HG03575 (cell line): Measurements from ENCODE around the gene MPDZ.

Experiments
- ATAC-seq: cut with Tn5 transposase; IDR thresholded peaks from one replicate; pipeline ENCODE4 v1.9.1; 2021; ENCODE audit not compliant: unreplicated experiment, insufficient number of reproducible peaks, low FRiP score; ENCODE audit errors: extremely low read depth

MPDZ gene, protein sequence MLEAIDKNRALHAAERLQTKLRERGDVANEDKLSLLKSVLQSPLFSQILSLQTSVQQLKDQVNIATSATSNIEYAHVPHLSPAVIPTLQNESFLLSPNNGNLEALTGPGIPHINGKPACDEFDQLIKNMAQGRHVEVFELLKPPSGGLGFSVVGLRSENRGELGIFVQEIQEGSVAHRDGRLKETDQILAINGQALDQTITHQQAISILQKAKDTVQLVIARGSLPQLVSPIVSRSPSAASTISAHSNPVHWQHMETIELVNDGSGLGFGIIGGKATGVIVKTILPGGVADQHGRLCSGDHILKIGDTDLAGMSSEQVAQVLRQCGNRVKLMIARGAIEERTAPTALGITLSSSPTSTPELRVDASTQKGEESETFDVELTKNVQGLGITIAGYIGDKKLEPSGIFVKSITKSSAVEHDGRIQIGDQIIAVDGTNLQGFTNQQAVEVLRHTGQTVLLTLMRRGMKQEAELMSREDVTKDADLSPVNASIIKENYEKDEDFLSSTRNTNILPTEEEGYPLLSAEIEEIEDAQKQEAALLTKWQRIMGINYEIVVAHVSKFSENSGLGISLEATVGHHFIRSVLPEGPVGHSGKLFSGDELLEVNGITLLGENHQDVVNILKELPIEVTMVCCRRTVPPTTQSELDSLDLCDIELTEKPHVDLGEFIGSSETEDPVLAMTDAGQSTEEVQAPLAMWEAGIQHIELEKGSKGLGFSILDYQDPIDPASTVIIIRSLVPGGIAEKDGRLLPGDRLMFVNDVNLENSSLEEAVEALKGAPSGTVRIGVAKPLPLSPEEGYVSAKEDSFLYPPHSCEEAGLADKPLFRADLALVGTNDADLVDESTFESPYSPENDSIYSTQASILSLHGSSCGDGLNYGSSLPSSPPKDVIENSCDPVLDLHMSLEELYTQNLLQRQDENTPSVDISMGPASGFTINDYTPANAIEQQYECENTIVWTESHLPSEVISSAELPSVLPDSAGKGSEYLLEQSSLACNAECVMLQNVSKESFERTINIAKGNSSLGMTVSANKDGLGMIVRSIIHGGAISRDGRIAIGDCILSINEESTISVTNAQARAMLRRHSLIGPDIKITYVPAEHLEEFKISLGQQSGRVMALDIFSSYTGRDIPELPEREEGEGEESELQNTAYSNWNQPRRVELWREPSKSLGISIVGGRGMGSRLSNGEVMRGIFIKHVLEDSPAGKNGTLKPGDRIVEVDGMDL (N-terminal part only)

DNA sequence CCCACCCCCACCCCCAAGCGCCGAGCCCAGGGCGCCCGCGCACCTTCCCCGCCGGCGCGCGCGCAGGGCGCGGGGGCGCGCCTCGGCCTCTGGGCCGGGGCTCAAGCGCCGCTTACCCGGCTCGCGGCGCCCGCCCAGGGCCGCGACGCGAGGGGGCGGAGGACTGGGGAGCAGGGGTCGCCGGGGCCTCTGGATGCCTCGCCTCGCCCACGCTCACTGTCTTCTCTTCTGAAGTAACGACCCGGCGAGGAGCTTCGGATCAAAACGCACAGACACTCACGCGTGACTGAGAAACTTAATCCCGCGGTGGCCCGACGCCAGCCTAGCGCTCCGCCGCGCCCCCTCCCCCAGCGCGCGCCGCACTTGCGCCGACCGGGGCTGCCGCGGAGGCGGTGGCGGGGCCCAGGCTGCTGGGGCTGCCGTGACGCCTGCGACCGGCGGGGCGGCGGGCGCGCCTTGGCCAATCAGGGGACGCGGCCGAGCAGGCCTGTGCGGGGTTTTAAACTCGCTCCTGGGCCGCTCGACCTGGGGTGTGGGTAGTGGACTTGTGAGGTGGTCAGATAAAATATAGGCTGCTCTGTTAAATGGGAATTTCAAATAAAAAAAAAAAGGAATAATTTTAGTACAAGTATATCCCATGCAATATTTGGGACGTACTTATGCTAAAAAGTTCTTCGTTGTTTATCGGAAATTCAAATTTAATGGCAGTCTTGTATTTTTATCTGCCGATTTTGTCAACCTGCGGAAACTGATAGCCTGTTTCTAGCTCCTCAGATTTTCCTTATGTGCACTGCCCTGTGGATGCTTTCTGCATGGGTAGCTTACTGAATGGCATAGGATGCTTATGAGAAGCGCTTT is at the start of gene MPDZ:
Gene MPDZ (minus strand): TSS at position 409 of the 858 bp plus-strand sequence. CDS start 29,377 bp downstream, outside the sequence.
- ATAC-seq = no peak

DNA sequence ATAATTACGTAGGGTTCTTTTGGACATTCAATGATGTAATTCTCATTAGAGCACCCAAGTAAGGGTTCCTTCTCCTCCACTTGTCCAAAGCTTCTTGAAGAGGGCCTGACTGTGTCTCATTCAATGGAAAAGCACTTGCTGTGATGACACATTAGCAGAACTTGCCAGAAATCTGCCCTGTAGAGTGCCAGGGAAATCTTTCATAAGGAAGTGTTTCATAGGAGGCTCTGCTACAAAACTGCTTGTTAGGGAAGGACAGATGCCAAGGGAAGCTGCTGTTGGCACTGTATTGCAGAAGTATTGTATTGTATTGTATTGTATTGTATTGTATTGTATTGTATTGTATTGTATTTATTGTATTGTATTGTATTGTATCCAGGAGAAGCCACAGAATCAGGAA is 45.5 kb upstream of the MPDZ start:
- no peak for ATAC-seq

DNA sequence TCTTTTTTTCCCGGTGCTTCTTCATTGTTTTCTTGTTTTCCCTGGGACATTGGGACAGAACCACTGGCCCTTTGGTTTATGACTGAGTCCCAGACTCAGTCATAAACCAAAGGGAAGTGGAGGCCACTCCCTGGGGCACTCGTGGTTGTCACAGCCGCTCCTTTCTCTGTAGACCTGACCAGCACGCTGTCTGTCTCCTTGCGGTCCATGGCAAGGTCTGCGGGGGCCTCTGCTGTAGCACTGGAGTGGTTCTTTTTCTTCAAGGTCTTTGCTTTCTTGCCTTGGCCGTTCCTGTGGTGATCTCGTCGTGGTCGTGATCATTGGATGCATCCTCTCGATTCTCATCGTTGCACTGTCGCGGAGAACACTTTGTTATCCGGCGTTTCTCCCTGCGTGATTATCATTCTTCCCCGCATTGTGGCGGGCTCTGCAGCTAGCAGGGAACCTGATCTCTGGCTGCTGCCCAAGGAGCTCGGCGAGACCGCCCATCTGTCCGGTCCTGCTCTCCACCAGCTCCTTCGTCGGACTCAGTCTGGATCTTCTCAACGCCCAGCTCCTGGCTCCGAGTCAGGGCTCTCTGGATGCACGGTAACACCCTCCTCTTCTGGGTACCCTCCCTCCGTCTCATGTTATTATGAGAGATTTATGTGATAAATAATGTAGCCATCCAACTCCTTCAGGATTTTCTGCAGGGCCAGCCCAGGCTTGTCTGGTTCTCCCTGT is 43.5 kb upstream of the MPDZ start:
- ATAC-seq = no peak

DNA sequence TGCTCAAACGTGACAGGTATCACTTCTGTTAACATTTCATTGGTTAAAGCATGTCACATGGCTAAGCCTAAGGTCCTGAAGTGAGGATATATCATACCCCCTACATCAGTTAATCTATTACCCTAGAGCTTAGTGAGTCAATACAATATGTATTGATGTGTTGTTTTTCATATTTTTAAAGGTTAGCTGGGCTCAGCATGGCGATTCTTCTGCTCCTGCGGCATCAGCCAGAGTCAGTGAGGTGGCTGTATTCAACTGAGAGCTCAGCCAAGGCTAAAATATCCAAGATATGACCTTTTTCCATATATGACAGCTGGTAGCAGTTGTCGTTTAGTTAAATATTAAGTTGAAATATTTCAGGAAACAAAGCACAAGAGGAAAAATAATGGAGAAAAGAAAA is 38.5 kb upstream of the MPDZ start:
- no peak for ATAC-seq

DNA sequence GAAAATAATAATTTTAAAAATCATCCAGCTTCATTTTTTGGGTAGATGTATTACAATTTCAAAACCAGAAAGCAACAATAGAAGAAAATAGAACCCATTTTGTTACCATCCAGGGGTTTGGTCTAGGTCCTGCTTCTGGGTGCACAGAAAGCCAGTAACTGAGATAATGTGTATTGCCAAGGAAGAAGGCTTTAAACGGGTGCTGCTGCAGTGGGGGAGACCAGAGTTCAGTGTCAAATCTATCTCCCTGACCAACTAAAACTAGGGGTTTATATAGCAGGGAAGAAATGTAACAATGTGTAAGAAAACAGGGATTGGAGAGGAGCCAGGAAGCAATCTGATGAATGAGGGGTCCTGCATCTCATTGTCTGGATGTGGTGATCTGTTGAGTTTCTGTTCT is 17.5 kb upstream of the MPDZ start:
- no peak for ATAC-seq

DNA sequence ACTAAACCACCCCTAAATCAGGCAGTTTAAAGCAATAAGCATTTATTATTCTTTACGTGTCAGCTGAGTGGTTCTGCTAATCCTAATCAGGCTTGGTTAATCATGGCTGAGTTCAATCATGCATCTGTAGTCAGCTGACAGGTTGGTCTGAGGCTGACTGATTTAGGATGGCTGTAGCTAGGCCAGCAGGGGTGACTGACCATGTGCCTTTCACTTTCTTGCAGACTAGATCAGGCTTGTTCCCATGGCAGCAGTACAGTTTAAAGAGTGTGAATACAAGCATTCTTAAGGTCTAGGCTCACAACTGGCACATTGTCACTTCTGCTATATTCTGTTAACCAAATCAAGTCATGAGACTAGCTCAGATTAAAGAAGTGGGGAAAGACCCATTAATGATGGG is 16.1 kb upstream of the MPDZ start:
- no peak for ATAC-seq

DNA sequence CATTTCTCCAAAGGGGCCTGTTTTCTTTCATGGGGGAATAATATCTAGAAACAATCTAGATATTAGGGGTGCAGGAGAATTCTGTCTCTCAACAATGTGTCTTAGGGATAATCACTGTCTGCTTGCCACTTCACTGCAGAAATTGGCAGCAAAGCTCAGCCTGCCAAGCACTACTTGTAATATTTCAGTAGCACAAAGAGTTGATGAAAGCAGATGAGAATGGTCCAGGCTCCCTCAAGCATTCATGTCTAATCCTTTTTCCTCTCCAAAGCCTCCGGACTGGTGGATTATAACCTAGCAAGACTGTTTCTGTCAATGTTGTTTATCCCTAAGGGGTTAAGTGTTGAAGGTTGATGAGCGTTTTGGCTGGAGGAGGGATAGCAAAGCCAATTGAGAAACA is 13.3 kb upstream of the MPDZ start:
- ATAC-seq = no peak

DNA sequence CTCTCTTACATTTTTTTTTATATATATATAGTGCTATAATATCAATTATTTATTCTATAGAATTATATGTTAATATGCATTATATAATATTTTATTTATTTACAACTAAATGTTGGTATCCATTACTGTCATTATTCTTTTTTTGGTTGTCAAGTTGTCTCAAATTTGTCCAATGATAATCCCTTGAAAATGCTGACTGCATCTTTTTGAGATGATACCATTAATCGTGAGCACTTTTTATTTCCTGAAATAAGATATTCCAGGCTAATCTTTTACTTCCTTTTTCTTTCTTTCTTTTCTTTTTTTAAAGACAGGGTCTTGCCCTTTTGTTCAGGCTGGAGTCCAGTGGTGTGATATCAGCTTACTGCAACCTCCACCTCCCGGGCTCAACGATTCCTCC is 12.7 kb upstream of the MPDZ start:
- ATAC-seq = no peak

DNA sequence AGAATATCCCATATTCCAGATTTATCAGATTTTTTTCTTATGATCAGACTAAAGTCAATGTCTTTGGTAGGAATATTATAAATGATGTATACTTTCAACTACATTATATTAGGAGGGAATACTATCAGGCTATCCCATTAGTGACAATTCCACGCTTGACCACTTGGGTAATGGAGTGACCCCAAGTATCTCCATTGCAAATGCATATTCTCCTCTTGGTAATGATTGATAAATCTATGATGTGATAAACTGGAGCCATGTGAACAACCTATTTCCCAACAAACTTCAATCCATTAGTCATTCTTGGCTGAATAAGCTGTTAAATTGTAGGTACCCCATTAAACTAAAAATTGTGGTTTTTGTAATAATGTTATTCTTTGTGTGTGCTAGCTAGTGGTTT is 12.2 kb upstream of the MPDZ start:
- ATAC-seq = no peak

DNA sequence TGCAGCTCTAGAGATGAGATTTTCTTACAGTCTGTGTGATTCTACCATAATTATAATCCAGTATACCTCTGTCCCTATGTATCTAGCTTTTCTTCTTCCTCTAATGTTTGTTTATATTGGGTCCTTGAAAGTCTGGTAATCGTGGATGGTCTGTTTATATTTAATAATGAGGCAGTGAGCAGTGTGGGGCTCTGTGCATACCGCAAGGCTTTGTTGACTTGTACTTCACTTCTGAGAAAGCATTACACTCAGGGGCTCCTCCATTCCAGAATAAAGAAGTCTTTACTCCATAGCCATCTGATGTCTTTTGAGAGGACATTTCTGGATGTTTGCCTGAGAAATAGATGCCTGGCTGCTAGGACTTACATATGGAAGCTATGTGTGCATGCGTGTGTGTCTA is 4.5 kb upstream of the MPDZ start:
- ATAC-seq = no peak

DNA sequence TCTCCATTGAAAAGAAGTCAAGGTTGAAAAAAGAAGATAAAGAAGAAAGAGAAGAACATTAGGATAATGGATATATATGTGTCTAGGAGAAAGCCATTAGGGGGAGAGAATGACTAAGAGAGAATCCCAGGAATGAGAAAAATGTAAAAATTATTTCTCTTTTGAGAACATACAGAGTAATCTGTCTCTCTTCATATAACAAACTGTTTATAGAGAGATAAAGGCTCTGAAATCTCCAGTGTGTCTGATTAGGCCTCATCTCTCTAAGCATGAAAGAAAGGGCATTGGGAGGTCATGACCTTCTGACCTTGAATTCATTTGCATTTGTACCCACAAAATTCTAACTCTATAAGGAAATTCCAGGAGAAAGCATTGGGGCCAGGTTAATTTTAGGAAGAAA is 3.5 kb upstream of the MPDZ start:
- ATAC-seq = no peak

DNA sequence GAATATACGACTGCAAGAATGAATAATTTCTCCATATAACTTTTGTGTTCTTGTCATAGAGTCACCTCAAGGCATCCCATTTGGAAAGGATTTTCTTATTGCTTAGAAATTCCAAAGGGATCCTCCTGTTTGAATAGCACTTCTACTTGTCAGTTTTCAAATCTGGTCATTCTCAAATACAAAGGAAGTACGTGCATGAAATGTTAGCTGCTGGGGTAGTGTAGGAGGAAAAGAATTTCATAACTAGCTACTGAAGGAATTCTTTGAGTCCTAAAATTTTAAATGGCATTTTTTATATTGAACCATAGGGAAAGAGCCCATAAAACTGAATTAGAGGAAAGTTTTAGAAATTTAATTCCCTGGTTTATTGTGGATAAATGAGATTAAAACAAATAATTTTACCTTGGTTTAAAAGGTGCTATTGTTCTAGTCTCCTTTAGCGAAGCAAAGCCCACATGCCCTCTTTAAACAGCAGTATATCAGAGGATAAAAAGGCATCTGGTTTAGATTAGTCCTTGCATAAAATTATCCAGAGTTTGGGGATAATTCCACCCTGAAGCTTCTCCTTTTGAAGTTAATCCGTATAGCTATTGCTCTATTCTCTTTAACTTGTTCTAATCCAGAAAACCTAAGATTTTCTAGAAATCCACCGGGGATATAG is 2.0 kb upstream of the MPDZ start:
- ATAC-seq = no peak

DNA sequence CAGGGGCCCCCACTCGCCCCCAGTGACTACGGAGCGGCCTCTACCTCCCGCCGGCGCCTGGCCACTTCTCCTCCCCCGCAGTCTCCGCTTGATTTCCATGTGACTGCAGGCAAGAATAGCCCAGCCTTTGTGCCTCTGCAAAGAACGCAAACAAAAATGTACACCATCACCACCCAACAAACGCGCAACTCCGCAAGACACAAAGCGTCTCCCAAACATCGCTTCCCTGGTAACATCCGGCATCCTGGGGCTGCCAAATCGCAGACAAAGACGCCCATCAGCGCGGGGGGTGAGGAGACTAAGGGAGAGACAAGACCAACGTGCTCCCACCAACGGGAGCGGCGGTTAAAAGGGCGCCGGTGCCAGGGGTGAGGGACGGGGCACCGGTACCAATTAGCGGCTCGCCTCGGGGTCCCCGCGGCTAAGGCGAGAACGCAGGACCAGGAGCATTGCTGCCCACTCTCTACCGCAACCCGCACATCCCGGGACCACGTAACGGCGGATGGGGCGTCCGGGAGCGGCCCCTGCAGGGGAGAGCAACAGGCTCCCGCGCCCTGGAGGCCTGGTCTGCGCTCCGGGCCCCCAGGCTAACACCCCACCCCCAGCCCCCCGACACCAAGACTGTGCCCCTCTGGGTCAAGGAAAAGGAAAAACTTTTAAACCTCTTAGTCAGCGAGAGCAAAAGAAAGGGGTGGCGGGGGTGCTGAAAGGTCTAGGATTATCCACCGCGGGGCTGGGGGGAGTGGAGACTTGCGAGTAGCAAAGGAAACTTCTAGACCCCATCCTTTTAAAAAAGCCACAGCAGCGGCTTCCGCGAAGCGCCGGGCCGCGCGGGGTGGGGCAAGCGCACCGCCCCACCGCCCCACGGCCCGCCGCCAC is 885 bp downstream of the MPDZ start:
- ATAC-seq = no peak

DNA sequence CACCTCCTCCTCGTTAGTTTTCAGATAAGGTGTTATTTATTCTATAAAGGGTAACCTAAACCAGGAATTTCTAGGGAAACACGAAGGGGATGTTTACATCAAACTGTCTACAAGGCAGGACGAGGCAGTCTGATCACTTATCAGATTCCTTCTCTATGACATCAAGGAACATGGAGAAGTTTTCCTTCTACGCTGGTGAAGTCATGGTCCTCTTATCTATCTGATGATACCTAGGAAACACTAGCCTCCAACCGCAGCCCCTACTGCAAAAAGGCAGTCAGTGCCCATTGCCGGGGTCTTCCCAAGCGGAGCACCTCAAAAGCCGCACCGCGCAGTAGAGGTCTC is 1.5 kb downstream of the MPDZ start:
- ATAC-seq = no peak

DNA sequence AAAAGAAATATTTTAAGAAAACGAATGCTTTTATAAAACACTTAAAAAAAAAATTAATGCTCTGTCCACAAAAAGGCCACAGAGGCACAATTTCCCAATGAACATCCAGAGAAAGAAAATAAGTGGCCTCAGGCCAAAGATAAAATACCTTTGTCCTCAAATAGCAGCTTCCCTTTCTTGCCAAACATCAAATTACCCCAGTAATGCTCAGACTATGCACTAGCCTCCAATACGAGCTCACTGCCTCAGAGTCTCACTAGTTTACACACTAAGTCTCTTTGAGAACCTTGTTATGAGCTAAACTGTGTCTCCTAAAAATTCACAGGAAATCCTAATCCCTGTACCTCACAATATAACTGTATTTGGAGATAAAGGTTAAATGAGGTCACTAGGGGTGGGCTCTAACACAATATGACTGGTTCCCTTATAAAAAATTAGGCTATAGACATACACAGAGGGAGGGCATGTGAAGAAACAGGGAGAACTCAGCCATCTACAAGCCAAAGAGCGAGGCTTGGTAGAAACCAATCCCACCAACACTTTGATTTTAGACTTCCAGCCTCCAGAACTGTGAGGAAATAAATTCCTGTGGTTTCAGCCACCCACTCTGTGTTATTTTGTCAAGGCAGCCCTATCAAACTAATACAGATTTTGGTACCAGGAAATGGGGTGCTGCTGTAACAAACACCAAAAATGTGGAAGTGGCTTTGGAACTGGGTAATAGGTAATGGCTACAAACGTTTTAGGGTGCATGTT is 4.4 kb downstream of the MPDZ start:
- ATAC-seq = no peak

DNA sequence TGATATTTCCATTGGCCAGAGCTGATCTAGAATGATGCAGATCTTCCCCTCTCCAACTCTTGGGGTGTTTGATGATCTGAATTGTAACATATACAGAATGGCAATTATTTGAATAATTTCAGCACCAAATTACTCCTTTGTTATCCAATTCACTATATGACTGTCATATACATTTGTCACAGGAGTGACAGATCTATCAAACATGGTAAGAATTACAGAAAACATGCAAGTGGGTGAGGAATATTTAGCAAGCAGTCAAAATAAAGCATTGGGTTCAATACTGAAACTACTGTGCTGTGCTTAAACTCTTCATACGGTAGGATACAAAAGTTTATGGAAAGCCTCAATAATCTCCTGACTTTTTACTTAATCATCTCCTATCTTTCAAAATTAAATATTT is 8.8 kb downstream of the MPDZ start:
- ATAC-seq = no peak
